HG03139 (cell line): ENCODE results near the gene CIB2.

ENCODE experiments used
- ATAC-seq: cut with Tn5 transposase; IDR thresholded peaks from one replicate; pipeline ENCODE4 v1.9.1; 2021; ENCODE audit not compliant: unreplicated experiment

The CIB2 gene

DNA sequence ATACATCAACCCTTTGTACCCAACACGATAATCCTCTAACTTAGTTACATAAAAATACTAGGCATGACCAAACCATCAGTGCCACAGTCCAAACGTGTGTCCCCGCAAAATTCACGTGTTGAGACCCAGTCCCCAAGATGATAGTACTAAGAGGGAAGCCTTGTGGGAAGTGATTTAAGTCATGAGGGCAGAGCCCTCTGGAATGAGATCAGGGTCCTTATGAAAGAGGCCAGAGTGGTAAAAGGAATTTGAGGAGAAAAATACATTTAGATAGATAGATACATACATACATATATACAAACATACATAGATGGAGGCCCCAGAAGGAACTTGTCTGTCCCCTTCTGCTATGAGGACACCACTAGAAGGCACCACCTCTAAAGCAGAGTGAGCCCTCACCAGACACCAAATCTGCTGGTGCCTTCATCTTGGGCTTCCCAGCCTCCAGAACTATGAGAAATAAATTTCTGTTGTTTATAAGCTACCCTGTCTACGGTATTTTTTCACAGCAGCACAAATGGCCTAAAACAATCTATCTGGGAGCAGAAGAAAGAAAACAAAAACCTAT, 61.7 kb downstream of the CIB2 start:
- no peak for ATAC-seq

DNA sequence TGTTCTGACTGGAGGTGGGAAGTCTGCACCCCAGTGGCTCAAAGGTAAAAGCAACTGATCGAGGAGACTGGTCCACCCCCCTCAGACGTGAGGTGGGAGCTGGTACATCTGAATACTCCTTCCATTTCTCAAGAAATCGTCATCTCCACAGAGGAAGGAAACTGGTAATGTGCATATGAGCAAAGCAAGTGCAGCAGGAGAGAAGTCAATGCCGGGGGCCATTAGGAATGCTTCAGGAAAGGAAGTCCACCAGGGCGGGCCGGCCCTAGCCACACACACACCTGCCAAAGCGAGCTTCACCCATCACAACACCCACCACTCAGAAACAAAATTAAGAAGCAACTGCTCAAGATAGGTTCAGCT, 62.2 kb downstream of the CIB2 start:
- ATAC-seq: no peak

DNA sequence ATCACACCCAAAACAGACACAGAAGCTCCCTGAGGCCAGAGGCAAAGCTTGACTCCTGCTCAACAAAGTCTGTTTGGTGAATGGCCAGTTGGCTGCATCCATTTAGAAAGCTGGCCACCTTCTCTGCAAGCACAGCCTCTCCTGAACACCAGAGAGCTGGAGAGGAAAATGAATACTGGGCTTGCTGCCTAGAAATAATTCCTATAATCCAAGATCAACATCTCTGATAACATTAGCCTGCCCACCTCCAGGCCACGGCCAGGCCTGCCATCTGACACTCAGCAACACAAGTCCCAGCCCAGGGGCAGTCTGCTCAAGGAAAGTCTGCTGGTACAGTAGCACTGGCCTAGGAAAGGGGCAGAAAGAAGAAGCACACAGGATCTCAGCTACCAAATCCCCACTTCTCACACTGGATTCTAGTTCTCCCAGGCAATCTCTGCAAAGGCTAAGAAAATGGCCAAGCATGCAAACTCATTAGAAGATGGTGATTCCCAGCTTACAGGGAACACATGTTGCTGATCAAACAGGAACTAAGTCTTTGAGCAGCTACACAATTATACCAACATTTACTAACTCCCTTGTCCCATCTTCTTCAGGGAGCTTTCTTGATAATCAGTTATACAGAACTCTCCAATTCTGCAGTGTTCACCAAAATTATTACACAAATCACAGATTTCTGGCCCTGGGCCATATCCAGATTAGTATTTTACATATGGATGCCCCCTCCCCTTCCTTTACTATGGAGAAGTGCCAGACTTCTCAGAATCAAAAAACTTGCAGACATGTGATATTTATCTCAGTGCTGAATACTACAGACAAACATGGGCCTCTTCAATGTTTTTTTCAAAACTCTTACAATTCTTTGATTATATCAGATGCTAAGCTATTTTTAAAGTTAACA, 63.7 kb downstream of the CIB2 start:
- ATAC-seq: no peak

DNA sequence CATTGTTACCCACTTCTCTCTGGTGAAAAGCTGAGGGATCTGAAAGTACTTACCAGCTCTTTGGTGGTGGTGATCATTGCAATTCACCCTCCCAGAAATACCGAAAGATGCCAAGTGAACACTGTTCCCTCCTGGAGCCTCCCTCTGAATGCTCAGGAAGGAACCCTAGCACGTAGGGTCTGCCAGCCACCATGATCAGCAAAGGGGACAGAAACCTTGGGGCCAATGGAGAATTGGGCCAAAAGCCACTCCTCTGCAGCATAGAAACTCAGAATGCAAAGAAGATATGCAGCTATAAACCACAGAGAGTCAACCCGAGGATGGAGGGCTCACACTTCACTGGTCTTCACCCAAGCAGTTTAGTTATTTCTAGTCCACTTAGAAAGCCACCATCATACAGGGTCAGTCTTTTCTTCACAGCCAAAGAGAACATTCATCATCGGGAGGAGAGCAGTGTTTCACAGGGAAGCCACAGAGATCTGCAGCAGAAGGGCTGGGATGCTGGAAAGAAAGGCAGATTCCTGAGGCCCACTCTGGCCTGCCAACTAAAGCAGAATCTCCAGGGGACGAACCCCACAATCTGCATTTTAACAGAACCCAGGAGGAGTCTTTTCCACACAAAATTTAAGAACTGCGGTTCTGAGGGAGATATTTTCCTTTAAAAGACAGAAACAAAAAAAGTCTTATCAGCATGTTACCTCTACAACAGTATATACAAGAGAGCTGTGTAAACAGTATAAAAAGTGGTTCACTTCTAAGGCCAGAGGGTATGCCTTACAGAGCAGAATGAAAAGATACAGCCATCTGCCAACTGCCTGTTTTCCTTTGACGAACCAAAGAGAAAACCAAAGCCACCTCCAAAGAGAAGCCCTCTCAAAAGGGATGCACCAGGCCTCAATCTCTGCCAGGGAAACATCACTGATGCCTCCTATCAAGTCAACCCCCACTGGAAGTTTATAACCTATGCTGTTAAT, 65.0 kb downstream of the CIB2 start:
- no peak for ATAC-seq

DNA sequence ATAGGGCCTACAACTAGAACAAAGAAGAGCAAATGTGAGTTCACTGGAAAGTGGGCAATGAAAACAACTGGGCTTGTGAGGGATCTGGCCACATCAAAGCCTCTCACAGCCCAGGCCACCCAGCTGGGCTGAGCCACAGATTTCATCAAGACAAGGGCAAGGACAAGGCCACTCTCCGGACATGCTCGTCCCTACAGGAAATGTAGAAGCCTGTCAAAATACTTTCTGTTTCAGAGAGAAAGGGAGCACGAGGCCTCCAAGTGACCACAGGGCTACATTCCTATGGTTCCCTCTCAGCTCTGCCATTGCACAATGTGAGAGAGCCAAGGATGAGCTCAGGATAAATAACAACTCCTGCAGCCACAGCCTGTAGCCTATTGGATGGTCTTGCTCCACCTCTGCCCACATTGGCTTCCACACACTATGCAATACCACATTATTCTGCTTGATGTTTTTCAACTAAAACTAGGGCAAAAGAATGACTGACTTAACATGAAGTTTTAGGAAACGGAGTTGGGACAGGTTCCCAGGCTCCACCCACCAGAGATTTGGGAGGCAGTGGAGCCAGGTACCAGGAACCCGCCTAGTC, 65.9 kb downstream of the CIB2 start:
- ATAC-seq: no peak

DNA sequence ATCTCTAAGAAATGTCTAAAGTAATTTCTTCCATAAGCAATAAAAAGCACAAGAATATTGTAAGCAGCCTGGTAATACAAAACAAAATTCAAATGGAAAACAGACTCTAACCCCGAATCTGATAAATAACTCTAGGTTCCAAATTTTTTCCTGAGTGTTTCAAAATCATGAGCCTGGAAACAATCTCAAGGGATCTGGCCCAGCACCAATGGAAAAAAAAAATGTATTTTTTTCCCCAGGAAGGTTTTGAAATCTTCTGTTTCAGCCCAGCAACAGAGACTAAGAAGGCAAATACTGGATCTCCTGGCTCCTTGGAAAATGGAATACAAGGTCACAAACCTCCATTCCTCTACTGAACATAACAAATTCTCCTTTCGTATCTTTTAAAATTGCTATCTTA, 66.7 kb downstream of the CIB2 start:
- ATAC-seq: no peak

DNA sequence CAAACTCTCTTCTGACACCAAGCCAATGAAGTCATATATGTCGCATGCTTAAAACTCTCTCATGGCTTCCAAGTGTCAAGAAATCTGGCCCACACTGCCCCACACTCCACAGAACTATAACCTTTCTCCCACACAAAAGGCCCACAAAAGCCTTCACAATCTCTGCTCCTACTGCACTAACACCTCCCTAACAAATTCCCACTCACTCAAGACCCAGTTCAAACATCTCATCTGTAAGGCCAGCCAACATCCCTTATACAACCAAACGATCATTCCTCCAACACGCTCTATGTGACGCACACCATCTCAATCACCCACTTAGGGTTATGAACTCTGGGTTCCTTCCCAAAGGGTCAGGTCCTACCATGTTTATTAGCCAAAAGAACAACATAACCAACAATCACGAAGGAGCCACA, 67.3 kb downstream of the CIB2 start:
- ATAC-seq: no peak

DNA sequence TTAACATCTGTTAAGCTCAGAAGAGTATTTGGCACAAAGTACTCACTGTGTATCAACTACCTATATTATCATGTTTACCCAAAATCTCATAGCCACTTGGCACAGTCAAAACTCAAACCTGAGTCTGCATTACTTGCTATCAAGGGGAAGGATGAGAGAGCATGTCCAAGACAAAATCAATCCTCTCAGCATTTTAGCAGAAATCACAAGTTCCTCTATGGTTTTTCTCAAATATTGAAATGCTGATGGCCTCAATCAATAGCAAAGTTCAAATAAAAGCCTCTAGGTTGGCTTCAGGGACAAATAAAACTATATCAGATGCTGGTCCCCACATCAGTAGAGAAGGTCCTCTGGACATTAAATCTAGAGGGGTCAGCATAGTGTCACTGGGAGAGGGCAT, 68.0 kb downstream of the CIB2 start:
- no peak for ATAC-seq

DNA sequence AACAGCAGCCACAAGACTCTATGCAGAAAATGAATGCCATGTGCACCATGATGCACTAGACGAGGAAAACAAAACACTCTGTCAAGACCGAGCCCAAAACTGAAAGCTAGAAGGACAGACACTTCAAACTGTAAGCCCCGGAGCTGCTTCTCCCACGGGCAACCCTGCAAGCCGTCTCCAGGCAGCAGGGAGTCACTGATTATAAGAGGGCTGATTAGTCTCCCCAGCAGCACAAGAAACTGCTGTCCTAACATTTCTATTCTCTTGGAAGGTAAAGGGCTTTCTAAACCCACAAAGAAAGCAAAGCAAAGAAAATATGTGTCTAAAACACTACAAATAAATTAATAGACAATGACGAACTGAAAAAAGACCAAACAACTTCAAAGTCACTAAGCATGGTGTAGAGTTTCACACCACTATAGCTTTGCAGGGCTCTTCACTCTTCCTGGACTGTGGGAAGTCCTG, 69.2 kb downstream of the CIB2 start:
- ATAC-seq: no peak

DNA sequence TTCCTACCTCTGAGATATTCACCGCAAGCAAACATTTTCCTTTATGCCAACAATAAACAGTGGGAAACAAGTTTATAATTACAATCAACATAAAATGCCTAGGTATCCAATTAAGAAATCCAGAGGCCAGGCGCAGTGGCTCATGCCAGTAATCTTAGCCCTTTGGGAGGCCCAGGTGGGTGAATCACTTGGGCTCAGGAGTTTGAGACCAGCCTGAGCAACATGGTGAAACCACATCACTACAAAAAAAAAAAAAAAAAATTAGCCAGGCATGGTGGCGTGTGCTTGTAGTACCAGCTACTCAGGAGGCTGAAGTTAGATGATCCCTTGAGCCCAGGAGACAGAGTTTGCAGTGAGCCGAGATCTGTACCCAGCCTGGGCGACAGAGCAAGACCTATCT, 71.0 kb downstream of the CIB2 start:
- no peak for ATAC-seq

DNA sequence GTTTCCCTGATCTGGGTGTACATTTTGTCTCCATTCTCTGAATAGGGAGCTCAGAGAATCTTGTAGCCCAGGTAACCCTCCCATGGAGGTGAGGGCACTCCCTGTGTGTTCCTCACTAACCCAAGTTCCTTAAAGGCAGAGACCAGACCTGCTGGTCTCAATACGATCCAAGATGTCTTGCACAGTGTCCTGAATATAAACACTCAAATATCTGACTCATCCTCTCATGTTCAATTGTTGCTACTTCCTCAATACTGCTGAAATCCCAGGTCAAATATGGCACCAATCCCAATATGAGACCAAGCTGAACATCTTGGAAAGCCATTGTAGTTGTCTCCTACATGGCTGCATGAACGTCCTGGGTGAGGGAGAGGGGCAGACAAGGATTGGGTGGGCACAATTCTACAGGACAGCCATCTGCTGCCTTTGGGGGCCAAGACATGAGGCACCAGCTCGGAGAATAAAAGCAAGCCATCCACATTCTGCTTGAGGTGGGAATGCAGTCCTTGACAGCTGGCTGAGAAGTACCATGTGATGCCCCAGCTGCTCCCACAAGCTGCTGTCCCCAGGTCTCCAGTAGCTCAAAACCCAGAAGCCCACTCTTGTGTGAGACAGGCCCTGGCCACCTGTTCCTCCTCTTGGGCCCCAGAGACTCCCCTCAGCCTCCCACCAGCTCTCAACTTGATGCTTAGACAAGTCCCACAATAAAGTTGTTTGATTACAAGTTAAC, 72.0 kb downstream of the CIB2 start:
- ATAC-seq: no peak

DNA sequence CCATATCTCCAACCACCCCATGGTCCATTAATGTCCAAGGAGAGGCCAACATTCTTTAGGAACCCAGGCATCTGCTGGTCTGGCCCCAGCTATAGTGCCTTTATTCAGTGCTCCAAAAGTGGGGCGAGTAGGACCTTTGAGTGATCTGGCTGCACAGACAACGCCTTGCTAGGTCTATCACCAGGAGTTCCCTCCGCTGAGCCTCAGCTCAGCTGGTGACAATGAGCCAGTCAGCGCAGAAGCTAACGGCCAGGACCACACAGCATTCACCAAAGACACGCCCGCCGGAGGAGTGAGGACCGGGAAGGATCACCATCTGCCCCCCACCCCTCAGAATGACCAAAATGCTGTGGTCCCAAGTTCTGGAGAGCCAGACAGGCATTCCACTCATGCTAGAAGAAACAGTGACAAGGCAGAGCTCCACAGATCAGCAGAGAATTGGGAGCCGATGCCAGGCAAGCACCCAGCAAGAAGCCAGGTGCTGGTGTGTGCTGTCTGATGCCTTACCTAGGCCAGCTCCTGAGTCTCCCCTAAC, 72.8 kb downstream of the CIB2 start:
- no peak for ATAC-seq

DNA sequence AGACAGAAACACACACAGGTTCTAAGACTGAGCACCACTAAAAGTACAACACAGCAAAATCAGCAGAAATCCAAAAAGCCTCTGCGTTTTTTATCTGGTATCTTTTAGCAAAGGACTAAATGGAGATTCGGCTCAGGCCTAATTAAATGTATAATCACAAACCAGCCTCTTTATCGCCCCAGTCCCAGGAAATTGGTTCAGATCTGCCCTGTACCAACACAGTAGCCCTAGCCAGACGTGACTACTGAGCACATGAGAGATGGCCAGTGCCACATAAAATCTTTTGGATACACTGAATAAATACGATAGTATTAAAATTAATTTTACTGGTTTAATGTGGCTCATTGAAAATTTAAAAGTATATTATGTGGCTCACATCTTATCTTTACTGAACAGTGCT, 73.4 kb downstream of the CIB2 start:
- no peak for ATAC-seq

DNA sequence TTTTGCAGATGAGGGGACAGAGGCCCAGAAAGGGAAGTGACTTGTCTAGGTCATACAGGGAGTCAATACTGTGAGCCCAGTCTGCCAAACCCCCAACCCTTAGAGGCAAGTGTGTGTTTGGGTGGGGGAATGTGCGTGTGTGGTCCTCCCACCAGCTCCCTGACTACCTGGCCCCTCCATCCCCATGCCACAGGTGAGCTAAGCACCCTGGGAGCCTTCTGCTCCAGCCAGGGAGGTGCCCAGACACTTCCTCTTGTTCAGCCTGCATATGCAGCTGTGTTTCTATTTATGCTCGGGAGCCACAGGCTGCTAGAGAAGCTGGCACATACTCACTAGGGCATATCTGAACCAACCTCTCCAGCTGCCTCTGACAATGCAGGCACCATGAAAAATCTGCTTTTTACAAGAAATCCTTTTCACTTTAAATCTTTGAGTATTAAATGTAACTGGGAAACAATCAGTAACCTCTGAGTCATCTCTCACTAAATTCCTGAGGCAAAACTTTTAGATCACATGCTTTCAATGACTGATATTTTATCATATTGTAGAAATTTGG, 74.5 kb downstream of the CIB2 start:
- ATAC-seq: no peak

DNA sequence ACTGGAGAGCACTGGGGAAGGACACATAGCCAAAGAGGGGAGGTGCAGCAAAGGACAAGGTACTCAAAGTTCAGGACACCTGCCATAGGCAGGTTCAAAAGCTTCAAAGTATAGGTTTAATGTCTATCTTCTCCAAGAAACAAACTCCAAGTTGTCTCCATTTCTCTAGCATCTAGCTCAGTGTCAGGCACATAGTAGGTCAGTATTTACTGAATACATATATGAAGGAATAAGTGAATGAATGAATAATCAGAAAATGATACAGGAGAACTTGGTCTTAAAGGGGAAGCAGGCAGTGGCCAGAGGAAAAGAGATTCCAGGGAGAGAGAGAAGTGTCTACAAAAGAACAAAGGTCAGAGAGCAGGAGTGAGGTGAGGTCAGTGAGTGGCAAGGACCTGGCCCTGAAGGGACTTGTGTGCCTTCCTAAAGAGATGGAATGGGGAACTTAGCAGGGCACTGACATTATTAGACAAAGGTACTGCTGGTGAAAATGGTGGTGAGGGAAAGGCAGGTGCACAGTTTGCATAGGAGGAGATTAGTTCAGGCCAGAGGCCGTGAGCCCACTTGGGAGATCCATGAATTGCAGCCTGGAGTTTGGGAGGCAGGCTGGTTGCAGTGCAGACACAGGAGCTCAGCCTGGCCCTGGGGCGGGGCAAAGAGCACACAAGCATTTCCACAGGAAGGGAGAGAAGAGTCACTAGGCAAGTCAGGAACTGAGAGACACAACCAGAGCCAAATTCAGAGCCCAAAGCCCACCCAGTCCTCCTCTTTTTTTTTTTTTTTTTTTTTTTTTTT, 75.1 kb downstream of the CIB2 start:
- ATAC-seq: no peak

DNA sequence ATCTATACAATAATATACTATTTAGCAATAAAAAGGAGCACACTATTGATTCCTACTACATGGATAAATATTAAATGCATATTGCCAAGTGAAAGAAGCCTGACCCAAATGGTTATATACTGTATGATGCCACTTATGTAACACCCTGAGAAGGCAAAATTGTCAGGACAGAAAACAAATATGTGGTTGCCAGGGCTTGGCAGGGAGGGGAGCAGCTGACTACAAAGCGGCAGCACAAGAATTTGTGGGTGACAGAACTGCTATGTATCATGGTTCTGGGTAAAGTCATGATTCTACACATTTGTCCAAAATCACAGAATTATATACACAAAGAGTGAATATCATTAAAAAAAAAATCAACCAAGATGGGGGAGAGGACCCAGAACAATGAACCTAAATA, 76.3 kb downstream of the CIB2 start:
- no peak for ATAC-seq
